Activated T-cell treated with anti-CD3 and anti-CD28 coated beads for 1 hour (primary cell): ENCODE data around the gene IMPA2.
A peak's percentile ranks its signal among the peaks of the same experiment; 100 is the strongest.
"Not testable (repeated sequence)": the region's sequence is repeated elsewhere in the genome, so short reads cannot be mapped to it uniquely, and the experiment has no call there.

Source experiments
- DNase-seq: peaks from one replicate; pipeline ENCODE4 v3.0.0-alpha.2; 2020; ENCODE audit warnings: low read depth

IMPA2 gene

DNA sequence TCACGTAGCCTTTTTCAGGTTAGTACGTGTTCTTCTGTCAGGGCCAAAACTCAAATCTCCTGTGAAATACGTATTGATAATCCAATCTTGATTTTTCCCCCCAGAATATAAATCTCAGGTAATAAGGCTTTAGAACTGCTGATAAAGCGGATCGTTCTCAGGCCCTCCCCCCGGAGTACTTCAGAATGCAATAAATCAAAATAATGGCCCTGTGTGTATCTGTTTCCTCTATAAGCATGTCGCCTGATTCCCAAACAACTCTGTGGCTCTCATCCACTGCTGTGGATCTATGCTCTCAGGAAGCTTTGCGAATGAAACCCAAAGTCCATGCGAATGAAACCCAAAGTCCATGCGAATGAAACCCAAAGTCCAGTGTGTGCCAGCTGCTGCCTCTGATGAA, 49.4 kb downstream of the IMPA2 start:
- DNase-seq = no peak

DNA sequence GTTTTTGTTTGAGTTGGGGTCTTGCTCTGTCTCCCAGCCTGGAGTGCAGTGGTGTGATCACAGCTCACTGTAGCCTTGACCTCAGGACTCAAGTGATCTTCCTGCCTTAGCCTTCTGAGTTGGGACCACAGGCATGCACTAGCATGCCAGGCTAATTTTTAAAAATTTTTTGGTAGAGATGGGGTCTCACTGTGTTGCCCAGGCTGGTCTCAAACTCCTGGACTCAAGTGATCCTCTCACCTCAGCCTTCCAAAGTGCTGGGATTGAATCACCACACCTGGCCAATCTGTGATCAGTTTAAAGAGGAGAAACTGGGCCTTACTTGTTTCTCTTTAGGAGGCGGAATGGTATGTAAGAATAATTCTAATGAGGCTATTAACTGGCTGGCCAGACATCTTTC, 49.9 kb downstream of the IMPA2 start:
- no peak for DNase-seq

DNA sequence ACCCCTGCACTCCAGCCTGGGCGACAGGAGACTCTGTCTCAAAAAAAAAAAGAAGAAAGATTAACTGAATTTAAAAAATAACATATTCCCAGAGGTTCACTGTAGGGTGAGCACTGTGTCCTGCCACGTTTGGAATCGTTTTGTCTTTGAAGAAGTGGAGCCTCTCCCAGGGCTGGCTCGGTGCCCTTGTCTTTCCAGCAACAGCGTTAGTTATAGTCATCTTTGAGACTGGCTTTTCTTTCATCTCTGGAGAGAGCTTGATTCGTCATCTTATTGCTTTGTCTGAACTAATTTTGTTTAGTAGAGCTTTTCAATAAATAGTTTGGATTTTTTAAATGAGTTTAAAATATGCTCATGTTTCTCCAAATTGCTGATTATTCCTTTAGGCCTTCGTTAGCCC, 50.5 kb downstream of the IMPA2 start:
- DNase-seq = no peak

DNA sequence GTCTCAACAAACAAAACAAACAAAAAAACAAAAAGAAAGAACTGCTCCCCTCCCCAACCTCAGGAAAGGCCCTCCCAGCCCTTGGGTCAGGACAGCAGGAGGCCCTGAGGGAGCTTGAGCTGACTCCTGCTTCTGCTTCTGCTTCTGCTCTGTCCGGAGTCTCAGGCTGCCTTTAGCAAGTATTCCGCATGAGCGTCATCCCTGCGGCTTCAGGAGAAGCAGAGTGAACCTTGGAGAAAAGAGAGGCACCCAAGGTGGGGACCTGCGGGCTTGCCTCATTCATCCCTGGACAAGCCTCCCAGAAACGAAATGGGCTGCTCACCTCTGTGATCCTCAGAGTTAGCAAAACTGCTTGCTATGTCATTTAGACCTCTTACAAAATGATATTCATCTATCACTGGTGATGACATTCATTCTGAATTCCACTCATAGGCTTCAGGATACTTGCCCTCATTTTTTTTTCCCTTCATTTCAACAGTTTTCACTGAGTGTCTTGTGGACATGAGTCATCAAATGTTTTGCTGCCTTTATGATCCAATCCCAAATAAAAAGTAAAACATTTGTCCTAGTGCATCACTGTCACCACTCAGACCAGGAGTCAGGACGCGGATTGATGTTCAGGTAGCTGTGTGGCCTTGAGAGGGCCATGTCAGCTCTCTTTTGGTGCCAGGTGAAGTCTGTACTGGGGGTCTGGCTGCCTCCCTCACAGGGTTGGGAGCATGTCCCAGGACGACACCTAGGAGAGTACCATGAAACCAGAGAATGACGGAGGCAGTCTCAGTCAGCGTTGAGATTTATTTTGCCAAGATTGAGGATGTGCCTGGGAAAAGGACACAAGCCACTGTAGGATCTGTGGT, 51.7 kb downstream of the IMPA2 start:
- DNase-seq = no peak

DNA sequence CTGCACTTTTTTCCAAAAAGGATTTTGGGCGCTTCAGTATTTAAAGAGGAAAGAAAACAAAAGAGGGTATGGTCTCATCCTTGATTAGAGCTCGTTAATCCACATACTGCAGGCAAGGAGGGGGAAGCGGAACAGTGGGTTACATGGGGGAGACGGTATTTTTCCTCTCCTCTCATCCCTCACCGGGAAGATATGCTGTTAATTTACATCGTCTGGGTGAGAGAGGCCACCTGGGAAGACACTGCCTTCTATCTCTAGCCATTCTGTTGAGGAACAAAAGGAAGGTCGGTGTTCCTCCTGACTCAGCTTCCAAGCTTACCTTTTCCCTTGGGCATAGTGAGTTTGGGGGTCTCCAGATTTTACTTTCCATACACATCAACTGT, 52.3 kb downstream of the IMPA2 start:
- no peak for DNase-seq

DNA sequence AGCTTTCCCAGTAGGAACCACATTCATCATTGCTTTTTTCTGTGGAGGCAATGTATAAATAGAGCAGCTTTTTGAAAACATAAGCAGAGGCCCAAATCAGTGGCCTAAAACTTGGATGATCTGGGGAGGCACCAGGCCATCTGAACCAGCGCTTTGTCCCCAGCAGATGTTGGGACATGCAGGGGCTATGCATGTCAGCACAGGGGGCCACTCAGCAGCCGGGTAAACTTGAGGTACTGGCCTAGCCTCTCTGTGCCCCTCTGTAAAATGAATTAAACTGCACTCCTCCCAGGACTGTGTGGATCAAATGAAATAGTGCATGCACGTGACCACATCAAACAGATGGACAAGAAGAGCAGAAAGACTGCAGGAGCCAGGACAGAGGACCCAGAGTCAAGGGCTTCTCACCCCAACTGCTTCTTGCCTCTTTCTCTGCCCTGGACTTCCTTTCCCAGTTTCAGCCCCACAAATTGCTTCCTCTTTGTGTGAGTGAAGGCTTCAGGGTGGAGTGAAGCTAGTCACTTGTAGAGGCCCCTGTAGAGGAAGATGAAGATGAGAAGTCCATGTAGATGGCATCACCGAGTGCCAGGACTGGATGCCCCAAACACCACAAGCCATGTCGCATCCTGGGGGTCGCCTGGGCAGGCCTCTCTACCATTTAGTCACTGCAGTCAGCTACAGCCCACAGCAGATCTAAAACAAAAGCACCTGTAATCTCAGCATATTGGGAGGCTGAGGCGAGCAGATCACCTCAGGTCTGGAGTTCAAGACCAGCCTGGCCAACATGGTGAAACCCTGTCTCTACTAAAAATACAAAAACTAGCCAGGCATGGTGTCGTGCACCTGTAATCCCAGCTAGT, 53.2 kb downstream of the IMPA2 start:
- DNase-seq = no peak

DNA sequence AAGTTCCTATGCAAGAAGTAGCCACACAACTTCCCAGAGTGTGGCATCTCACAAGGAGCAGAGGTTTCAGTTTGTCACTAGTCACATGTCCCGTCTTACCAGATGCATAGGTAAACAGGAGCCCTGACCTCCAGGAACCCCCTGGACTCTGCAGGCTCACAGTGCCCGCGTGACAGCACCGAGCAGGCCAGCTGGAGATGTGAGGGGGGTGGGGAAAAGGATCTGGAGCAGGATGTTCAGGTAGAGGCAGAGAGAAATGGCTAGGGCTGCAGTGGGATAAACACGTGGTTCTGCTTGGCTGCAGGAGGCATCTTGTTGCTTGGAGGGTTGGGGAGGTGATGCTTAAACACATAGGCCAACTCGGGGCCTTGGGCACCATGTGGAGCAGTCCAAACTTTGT, 54.2 kb downstream of the IMPA2 start:
- no peak for DNase-seq

DNA sequence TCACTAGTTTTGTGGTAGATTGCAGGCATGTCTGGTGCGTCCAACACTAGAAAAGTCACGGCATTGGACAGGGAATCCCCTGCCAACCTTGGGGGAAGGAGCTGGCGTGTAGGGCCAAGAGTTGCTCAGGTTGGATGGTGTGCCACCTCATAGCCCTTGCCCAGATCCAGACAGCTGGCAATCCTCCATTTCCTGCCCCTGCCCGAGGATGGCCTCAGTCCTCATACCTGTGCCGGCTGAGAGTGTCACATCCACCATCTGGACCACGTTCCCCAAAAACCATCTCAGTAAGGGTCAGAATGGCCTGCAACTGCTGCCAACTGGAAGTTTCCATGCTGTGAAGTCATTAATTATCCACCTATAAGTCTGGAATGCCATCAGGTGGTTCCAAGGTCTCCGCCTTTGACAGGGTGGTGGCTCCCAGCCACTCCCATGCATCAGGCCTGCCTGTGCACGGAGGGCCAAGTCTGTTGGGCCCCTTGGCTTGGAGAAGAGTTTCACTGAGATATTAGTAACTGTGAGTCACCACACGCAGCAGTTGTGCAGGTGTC, 55.0 kb downstream of the IMPA2 start:
- DNase-seq = no peak

DNA sequence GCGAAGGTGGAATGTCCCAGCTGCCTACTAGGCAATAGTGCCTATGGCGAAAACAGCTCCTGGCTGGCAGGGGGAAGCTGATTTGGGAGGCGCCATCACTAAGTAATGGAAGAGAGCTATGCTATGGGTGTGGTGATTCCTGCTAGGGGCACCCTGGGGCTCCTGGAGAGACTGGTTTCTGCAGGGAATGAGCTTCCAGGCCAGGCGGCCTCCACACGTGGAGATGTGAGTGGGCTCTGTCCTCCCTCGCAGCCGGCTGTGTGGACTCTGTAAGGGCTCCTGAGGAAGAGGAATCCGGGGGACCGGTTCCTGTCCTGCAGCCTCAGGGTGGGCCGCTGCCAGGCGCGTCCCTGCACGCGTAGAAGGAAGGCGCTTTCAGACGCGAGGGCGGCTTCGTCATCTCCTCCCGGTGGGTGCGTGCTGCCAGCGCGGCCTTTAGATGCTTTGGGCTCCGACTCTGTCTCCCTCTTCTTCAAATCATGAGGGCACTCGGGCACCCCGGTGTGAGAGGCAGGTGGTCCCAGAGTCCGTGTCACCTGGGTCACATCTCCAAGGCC, 56.9 kb downstream of the IMPA2 start:
- DNase-seq = no peak

DNA sequence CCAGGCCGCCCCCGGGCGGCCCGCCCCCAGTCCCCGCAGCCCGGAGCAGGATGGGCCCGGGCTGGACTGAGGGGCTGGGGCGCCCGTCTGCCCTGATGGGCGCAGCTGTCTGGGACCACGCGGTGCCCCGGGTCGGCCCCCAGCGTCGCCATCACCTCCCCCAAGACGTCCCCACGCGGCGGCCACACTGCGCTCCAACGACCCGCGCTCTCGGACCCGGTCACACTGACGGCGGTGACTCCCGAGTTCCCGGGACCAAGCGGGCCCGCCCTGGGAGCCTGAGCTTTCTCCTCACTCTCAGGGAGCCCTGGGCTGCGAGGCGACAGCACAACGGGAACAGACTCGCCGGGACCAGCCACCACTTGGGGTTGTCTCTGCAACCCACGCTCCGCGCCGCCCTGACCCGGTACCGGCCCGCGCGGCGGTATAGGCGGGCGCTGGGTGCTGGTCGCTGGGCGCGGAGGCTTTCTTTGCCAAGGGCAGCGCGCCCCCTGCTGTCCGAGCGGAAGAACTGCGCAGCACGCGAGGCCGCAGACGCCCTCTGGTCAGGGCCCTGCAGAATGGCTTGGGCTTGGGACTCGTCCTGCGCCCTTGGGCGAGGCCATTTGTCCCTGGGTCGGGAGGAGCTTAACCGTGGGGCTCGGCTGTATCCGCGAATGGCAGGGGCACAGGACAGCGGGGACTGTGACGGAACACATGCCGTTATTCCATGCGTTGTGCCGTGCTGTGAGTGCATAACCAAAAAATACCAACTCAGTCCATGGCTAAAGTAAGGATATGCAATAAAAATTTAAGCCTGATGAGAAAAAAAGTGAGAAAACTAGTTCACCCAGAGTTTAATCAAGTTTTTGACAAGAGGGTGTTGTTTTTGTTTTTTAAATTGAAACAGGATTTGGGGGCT, 57.6 kb downstream of the IMPA2 start:
- peak; percentile 67 for DNase-seq

DNA sequence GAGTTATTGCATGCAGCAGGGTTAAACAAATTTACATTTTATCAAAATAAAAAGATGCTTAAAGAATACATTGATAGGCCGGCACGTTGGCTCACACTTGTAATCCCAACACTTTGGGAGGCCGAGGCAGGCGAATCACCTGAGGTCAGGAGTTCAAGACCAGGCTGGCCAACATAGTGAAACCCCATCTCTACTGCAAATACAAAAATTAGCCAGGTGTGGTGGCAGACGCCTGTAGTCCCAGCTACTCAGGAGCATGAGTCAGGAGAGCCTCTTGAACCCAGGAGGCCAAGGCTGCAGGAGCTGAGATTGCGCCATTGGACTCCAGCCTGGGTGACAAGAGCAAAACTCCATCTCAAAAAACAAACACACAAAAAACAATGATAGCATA, 58.2 kb downstream of the IMPA2 start:
- DNase-seq = not testable (repeated sequence)

DNA sequence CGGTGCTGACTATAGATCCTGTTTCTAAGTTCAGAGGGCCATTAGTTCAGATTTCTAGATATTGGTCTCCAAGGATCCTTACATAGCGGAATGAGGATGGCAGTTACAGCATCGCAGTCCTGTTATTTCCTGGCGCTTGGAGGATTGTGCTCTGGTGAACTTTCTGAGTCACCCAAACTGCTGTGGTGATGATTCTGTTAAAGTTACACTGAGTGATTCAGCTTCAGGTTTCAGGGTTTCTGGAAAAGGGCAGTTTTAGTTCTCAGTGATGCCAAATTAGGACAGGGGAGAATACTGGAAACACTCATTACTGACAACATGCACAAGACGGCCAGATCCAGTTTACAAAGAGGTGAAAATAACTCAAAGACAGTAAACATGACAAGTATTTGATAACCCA, 60.3 kb downstream of the IMPA2 start:
- no peak for DNase-seq

DNA sequence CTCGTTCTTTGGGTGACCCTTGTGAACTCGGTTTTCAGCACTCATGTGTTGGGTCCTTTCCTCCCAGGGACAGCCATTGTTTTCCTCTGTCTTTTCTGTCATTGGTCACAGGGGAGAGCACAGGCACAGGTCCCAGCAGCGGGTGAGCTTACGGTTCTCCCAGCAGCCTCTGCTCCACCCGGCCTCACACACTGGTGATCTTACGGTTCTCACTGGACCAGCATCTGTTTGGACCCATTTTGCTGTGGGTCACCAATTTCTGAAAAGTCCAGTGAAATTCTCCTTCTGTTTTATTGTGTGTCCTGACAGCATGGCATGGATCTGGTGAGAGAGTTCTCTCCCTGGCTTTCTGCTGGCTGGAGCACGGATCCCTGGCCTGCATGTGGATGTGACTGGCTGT, 62.5 kb downstream of the IMPA2 start:
- no peak for DNase-seq

DNA sequence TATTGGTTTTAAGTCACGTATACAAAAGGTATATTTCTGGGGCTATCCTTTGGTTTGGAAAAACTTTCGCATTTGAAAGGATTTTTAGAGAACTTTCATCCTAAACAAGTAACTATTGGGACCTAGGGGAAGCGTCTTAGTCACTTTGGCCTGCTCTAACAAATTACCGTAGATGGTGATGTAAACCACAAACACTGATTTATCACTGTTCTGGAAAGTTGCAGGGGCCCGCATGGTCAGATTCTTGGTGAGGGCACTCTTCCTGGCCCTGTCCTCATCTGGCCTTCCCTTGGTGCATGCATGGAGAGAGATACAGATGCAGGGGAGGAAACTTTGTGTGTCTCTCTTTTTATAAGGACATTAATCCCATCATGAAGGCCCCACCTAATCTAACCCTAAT, 63.3 kb downstream of the IMPA2 start:
- DNase-seq = no peak

DNA sequence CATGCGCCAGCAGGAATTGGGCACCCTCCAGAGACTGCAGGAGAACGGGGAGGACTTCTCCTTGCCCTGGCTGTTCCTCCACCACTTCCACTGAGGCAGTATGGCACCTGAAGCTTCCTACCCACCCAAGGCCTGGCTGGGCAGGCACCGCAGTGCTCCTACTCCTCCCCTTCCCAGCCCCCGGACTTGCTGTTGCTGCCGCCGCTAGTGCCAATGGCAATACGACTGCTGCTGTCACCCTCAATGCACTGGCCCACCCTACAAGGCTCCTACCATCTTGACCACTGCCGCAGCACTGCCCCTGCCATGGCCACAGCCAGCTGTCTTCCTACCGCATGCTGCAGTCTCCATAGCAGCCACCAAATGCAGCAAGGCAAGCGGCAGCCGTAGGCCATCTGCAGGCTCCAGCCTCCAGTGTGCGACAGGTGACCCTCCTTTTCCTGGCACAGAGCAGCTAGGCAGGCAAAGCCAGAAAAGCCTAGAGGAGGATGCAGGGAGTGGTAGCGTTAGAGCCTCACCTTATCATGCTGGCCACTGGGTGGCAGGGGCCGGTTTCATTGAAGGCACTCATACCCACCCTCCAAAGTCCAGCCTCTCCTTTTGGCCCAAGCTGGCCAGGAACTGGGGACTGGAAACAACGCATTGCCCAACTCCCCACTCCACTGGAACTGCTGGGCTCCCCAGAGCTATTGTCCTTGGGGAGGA, 64.9 kb downstream of the IMPA2 start:
- no peak for DNase-seq

DNA sequence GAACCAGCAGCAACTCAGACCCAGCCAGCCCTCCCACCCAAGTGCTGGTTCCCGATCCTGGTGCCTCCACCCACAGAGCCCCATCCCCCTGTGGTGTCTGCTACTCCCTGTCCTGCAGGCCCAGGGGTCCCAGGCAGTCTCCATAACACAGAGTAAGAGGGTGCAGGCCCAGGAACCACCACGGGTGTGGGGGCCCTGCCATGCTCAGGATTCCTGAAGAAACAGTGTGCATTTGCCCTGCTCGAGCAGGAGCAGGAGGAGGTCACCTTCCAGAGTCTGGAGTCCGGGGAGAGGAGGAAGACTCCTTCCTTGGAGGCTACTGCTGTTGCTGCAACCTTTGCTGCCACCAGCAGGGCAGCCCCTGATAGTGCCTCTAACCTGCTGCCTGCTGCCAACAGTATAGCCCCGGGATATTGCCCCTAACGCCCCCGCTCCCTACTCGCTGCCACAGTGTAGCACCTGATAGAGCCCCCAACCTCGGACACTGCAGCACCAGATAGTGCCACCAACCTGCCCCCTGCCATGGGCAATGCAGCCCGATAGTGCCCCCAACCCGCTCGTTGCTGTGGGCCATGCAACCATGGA, 65.5 kb downstream of the IMPA2 start:
- DNase-seq = no peak

DNA sequence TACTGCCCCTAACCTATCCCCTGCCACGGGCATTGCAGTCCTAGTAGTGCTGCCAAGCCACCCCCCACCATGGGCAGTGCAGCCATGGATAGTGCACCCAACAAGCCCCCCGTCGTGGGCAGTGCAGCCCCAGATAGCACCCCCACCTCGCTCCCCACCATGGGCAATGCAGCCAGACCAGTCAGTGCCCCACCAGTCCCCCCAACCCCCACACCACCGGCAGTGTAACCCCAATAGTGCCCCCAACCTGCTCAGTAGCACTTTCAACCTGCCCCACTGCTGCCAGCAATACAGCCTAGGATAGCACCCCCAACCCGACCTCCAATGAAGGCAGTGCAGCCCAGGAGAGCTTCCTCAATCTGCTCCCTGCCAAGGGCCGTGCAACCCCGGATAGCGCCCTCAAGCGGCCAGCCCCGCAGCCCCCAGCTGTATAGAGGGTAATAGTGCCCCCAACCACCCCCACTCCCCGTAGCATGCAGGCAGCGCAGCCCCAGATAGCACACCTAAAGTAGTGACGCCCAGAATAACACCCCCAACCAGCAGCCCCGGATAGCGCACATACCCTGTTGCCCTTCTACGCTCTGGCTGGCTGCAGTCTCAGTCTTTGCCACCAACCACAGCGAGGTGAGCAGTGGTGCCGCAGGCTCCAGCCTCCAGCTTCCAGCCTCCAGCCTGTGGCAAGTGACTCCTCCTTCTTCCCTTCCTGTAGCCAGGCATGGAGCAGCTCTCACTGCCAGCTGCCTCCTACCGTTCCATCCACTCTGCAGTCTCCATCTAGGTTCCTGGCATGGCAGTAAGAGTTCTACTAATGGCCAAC, 66.9 kb downstream of the IMPA2 start:
- no peak for DNase-seq

DNA sequence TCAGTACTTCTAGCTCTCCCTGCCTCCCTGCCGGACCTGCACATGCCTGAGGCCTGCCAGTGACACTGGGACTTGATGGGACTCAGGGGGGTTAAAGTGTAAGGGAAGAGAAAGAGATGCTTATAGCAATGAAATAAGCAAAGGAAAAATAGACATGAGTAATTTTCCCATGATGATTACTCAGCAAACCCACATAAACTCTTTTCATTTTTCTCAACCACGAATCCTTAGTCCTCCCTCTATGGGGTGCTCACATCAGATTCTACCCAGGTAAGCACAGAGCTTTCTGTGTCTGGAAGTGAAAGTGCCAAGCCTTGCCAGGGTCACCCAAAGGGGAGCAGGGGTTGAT, 67.5 kb downstream of the IMPA2 start:
- no peak for DNase-seq

DNA sequence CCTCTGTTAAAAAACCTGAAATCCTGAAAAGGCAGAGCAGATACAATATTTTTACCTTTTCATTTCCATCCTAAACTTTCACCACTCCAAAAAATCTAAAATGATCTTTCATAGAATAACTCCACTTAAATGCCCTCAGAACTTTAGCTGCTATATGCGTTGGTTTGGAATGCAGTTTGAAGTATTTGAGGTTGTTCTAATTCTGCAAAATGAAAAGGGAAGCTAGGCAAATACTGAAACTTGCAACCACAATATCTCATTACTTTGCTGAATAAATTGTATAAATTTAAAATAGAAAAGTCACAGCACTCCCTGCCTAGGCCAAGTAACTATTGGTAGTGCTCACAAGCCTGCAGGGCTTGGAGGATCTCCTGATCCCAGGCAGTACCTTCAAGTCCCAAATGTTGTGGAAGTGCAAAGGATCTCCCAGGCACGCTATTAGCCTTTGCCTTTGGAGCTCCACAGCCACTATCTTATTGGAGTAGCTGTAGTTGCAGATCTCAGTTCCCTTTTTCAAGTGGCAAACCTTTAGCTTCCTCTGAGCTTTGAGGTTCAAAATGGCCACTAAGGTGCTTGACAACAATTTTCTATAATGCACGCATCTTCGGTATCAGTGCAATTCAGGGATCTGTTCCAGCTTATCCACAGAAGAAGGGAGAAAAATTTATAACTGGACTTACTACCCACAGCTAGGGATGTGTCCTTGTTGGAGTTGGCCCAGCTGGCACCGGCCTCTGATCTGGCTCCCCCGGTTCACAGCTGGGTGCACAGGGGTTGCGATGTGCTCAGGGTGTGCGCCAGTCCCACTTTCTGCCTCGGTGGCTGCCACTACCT, 68.9 kb downstream of the IMPA2 start:
- no peak for DNase-seq
